Subcutaneous adipose tissue (tissue), 4 donors: ENCODE data around the gene SMARCA4. TPM values are rescaled to one million over a fixed set of nuclear protein-coding genes. Genes with fewer than 3 reads are reported as not detected.

Source experiments
- total RNA-seq, 4 donors: library from RNA; depleted of rRNA; stranded (reverse); fragments of >200 nt; gene quantifications; one replicate each; pipeline ENCODE4 v1.1.0, GENCODE V29; 2016
- TF ChIP-seq, protein P1 (sequence below): fragments of 450-650 bp; IDR thresholded peaks from one replicate; pipeline ENCODE4 v1.5.1; 2016; ENCODE audit warnings: low read depth, mild to moderate bottlenecking, control low read depth, antibody characterized with exemption, moderate library complexity

Gene SMARCA4
- total RNA-seq, 4 donors from 2014 or later, result 29.7 to 57.5 (median 39.1) TPM

DNA sequence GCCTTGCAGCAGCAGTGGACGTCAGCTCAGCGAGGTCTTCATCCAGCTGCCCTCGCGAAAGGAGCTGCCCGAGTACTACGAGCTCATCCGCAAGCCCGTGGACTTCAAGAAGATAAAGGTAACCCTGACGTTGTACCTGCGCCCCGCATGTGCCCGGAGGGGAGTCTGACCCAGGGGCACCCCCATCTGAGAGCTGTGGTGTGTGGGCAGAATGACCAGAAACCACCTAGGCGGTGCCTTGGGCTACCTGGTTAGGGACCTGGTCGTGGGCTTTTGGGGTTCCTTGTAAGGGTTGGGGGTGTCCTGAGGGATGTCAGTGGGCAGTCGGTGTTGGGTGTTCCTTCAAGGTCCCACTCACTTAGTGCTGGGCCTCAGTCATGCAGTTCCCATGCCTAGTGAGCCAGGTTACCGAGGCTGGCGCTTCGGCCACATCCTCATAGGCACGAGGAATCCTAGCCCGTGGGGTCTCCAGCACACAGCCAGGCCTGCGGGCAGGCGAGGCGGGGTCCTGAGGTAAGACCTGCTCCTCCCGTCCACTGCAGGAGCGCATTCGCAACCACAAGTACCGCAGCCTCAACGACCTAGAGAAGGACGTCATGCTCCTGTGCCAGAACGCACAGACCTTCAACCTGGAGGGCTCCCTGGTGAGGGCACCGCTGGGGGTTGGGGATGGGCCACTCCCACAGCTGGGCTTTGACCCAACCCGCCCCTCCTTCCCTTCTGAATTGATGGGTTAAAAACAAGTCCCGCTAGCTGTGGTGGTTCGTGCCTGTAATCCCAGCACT lies 97.6 kb downstream of the SMARCA4 start:
- TF ChIP-seq, protein P1, sequence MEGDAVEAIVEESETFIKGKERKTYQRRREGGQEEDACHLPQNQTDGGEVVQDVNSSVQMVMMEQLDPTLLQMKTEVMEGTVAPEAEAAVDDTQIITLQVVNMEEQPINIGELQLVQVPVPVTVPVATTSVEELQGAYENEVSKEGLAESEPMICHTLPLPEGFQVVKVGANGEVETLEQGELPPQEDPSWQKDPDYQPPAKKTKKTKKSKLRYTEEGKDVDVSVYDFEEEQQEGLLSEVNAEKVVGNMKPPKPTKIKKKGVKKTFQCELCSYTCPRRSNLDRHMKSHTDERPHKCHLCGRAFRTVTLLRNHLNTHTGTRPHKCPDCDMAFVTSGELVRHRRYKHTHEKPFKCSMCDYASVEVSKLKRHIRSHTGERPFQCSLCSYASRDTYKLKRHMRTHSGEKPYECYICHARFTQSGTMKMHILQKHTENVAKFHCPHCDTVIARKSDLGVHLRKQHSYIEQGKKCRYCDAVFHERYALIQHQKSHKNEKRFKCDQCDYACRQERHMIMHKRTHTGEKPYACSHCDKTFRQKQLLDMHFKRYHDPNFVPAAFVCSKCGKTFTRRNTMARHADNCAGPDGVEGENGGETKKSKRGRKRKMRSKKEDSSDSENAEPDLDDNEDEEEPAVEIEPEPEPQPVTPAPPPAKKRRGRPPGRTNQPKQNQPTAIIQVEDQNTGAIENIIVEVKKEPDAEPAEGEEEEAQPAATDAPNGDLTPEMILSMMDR, result no peak

DNA sequence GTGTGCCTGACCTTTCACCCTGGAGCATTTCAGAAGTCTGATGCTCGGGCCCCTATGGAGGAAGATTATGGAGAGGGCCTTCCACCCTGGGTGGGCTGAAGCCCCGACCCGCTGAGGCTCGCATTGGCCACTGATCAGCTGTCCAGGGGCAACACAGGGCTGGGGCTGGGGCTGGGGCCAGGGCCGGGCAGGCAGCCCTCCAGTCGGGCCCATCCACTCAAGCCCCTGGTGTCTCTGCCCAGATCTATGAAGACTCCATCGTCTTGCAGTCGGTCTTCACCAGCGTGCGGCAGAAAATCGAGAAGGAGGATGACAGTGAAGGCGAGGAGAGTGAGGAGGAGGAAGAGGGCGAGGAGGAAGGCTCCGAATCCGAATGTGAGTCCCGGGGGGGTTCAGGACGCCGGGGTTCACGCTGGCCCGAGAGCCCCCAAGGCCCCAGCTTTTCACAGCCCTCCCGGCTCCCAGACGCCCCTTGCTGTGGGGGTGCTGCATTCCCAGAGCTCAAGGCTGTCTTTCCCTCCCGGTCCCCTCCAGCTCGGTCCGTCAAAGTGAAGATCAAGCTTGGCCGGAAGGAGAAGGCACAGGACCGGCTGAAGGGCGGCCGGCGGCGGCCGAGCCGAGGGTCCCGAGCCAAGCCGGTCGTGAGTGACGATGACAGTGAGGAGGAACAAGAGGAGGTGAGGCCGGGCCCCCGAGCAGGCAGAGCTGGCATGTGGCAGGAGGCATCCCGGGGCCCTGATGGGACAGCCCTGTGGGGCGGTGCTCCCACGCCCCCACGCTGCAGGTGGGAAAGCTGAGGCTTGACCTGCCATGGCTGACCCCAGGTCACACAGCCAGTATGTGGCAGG lies 98.9 kb downstream of the SMARCA4 start:
- TF ChIP-seq, protein P1, result no peak

DNA sequence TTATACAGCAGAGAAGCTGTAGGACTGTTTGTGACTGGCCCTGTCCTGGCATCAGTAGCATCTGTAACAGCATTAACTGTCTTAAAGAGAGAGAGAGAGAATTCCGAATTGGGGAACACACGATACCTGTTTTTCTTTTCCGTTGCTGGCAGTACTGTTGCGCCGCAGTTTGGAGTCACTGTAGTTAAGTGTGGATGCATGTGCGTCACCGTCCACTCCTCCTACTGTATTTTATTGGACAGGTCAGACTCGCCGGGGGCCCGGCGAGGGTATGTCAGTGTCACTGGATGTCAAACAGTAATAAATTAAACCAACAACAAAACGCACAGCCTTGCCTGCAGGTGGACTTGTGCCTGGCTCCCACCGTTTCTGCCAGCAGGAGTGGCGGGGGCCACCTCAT lies 101.1 kb downstream of the SMARCA4 start:
- TF ChIP-seq, protein P1, result no peak

DNA sequence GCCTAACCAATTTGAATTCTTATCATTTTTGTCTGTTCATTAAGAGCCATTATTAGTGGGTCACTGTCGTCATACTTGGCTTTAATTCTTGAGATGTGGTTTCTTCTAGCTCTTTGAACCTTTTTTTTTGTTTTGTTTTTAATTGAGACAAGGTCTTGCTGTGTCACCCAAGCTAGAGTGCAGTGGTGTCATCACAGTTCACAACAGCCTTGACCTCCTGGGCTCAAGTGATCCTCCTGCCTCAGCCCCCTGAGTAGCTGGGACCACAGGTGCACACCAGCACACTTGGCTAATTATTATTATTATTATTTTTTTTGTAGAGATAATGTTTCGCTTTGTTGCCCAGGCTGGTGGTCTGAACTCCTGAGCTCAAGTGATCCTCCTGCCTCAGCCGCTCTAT lies 102.6 kb downstream of the SMARCA4 start:
- TF ChIP-seq, protein P1, result no peak

DNA sequence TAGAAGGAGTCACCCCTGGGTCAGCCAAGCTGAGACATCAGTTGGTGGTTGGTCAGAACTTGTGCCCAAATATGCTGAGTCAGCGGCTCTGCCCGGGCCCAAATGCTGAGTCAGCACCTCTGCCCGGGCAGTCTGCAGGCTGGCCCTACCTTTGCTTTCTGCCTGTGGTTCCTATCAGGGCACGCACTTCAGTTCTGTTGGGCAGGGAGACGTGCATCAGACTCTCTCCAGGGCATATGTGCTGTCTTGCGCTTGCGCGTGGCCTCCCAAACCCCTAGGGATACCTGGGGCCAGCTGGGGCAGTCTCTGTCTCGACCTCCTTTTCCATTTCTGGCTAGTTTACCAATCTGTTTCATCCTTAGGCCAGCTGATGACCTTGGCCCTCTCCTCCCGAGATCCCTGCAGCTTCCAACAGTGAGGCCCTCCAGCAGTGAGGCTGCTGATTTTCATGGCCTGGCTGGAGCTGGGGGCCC lies 104.0 kb downstream of the SMARCA4 start:
- TF ChIP-seq, protein P1, result no peak

DNA sequence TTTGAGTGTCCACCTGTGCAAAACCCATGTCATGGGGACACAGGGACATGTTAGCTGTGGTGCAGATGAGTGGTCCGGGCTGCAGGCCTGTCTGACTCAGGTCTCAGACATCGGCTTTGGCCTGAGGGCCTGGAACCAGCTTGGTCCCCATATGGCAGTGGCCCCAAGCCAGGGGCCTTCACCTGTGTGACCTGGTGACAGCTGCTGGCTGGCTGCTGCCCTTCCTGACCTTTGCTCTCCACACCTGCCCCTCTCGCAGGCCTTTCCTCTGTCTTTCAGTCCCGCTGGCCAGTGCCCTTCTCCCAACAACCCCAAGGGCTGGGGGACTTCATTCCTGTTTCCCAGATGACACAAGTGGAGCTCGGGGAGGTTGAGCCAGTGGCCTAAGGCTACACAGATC lies 105.5 kb downstream of the SMARCA4 start:
- TF ChIP-seq, protein P1, result no peak

DNA sequence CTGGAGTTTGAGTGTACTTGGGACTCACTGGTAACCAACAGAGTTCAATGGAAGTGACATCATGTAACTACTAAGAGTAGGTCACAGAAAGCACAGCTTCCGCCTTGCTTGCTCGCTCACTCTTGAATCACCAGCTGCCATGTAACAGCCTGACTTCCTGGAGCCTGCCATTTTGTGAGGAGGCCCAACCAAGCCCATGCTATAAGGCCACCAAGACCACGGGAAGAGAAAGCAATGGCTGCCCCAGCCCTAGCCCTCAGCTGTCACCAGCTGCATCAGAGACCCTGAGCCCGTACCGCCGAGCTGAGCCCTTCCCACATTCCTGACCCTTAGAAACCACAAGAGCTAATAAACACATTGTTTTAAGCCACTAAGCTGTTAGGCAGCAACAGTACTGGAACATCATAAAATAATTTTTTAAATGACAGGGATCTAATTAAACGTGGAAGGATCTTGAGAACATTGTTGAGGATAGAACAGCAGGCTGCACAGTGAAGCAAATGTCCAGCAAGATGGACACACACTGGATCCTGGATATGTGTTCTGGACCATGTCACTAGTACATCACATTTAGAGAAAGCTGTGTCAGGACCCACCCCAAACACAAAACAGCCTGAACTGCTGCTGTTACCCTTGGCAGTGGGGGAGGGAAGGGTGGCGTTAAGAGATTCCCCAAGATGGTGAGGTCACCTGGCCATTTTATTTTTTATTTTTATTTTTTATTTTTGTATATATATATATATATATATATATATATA lies 106.7 kb downstream of the SMARCA4 start:
- TF ChIP-seq, protein P1, result no peak
